AG10803 (cell line): Measurements from ENCODE around the gene LMBRD1.
A peak's percentile ranks its signal among the peaks of the same experiment; 100 is the strongest.
"Not testable (repeated sequence)": the region's sequence is repeated elsewhere in the genome, so short reads cannot be mapped to it uniquely, and the experiment has no call there.

Source experiments
- DNase-seq: peaks from one replicate; pipeline ENCODE4 v3.0.0; 2010; ENCODE audit warnings: low read depth
- H3K4me3 ChIP-seq: 2 replicates; pipeline ENCODE4 v1.5.1; 2011; ENCODE audit warnings: mild to moderate bottlenecking, low read length, control low read depth
- TF ChIP-seq, protein P1 (sequence below): conservative IDR thresholded peaks from 2 replicates; pipeline ENCODE4 v1.5.1; 2011; ENCODE audit warnings: mild to moderate bottlenecking, low read length, control low read depth, inconsistent platforms

LMBRD1 gene

DNA sequence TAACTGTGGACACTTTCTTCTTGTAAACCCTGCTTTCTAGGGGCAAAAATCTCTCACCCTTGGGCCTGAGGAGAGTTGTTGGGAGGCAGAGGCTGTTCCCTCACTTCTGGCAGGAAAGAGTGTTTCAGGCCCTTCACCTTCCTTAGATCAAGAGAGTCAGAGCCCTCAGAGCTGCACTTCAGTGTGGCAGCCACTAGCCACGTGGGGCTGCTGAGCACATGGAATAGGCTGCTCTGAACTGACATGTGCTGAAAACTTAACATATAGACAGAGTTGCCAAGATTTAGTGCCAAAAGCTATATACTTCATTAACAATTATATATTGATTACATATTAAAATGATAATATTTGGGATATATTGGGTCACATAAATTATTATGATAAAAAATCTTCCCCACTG is 4.4 kb upstream of the LMBRD1 start:
- TF ChIP-seq, protein P1, sequence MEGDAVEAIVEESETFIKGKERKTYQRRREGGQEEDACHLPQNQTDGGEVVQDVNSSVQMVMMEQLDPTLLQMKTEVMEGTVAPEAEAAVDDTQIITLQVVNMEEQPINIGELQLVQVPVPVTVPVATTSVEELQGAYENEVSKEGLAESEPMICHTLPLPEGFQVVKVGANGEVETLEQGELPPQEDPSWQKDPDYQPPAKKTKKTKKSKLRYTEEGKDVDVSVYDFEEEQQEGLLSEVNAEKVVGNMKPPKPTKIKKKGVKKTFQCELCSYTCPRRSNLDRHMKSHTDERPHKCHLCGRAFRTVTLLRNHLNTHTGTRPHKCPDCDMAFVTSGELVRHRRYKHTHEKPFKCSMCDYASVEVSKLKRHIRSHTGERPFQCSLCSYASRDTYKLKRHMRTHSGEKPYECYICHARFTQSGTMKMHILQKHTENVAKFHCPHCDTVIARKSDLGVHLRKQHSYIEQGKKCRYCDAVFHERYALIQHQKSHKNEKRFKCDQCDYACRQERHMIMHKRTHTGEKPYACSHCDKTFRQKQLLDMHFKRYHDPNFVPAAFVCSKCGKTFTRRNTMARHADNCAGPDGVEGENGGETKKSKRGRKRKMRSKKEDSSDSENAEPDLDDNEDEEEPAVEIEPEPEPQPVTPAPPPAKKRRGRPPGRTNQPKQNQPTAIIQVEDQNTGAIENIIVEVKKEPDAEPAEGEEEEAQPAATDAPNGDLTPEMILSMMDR, result no peak
- no peak for DNase-seq
- no peak overlapping the region for H3K4me3 ChIP-seq

DNA sequence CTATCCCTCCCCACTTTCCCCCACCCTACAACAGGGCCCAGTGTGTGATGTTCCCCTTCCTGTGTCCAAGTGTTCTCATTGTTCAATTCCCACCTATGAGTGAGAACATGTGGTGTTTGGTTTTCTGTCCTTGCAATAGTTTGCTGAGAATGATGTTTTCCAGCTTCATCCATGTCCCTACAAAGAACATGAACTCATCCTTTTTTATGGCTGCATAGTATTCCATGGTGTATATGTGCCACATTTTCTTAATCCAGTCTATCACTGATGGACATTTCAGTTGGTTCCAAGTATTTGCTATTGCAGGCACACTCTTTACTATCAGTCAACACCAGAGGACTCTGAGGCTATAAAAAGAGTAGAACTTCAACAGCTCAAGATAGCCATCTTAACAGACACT is 2.0 kb upstream of the LMBRD1 start:
- not testable (repeated sequence) for DNase-seq

DNA sequence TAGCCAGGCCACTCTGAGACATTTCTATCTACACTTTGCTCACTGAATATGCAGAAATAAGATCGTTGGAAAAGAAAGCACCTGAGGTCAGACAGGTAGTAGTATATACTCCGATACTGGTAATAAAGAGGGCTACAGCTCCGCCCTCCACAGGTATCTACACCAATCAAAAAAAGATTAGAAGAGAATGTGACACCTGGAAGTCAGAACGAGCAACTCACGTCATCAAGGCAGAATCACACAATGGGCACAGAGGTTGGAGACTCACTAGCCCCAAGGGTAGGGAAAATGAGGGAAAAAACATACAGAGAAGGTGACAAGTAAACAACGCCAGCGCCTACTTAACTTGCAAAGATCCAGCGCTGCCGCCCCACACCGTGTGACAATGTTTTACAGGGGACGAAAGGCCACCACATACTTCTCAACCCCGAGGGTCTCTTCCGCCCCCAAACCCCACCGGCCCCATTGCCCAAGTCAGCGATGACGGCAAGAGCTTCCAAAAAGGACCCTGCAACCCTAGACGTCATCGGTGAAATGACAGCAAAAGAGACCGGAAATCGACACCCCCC is 653 bp downstream of the LMBRD1 start:
- H3K4me3 ChIP-seq, result peak overlapping the region; percentile 92
- TF ChIP-seq, protein P1, result no peak
- DNase-seq, result peak; percentile 9

More for the DNA sequence above, 2.0 kb upstream of the LMBRD1 start:
- H3K4me3 ChIP-seq, result not testable (repeated sequence)

DNA sequence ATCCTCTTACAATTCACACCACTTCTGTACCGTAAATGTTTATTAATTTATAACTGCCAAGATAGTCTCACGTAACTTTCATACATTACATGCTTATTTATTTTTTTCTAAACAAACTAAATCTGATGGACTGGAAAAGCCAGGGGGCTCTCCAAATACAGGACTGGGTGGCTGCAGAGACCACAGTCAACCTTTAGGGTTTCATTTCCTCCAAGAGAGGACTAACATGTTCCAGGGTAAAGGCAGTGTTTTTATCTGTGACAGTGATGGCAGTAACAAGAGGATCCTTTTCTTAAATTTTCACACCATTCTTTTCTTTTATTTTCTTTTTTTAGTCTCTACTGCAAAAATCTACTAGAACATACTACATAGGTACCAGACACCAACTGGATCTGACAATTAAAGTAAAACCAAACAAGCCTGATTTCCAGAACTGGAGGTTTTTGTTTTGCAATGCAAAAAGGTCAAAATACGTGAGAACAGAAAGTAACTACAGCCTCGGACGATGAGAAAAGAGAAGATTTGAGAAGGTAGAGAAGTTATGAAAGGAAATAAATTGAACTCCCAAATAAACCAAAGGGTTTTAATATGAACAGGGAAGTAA is 1.2 kb downstream of the LMBRD1 start:
- peak overlapping the region; percentile 92 for H3K4me3 ChIP-seq
- TF ChIP-seq, protein P1, result peak; percentile 14; the same call in 1 of the 2 replicates
- no peak for DNase-seq

DNA sequence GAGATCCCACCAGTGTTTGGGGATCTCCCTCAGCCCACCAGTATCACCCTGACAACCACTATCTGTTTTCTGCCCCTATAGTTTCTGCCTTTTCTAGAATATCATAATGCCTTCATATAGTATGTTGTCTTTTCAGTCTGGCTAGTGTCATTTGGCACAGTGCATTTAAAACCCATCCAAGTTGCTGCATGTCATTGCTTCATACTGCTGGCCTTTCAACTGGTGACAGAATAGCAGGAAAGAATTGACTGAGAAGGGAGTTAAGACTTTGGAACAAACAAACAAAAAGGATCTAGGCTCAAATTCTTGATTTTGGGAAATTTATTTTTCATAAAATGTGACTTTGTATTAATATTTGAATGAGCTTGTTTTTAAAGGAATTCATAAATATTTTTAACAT is 4.5 kb downstream of the LMBRD1 start:
- no peak overlapping the region for H3K4me3 ChIP-seq
- DNase-seq, result no peak
- TF ChIP-seq, protein P1, result no peak

DNA sequence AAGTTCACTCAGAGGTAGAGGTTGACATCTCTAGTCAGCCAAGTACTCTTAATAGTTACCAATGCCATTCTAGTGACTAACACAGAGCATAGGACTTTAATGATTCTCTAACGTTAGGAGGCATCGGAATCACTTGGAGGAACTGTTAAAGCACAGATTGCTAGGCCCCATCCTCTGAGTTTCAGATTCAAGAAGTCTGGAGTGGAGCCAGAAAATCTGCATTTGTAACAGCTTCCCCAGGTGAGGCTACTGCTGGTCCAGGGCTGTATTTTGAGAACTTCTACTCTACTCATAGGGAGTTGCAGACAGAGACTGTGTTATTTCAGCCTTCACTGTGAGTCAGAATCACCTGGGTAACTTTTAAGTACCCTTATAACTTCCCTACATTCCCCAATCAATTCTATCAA is 5.7 kb downstream of the LMBRD1 start:
- TF ChIP-seq, protein P1, result no peak
- no peak for DNase-seq
- no peak overlapping the region for H3K4me3 ChIP-seq

DNA sequence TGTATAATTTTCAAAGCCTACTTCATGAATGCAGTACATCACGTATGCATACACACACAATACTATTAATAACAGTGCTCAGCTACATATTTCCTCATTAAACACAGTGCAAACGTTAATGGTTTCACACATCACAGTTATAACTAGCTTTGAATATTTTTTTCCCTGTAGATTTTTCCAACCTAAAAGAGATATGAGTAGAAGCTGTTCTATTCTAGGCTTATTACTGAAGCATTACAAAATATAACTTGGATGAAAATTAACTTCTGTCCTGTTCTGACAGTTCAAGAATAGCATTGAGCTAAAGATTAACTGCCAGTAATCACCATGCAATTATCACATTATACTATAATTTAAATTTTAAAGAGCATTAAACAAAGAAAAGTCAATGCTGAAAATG is 6.2 kb downstream of the LMBRD1 start:
- TF ChIP-seq, protein P1, result no peak
- no peak overlapping the region for H3K4me3 ChIP-seq
- DNase-seq, result no peak
